OCI-LY7 (cell line): ENCODE data around the gene KIAA0040. TPM values are rescaled to one million over a fixed set of nuclear protein-coding genes. Genes with fewer than 3 reads are reported as not detected.

Source experiments
- BruUV-seq: library from RNA; stranded (reverse); fragments of 400-500 nt; replicated peaks from 2 replicates; lab custom pipeline; 2021; lab: Mats Ljungman, UMichigan
- CTCF ChIA-PET: fragments of 300-600 bp; sonication (Branson Sonifier 250); formaldehyde crosslinking; loops from one replicate; lab custom pipeline; 2022; ENCODE audit warnings: antibody characterized with exemption; ENCODE audit not compliant: unreplicated experiment; lab: Charles Lee
- POLR2A ChIA-PET: fragments of 300-600 bp; sonication (Branson Sonifier 250); formaldehyde crosslinking; loops from one replicate; lab custom pipeline; 2022; ENCODE audit warnings: antibody characterized with exemption; lab: Charles Lee
- DNase-seq: peaks from one replicate; pipeline ENCODE4 v3.0.0-alpha.2; 2015; ENCODE audit warnings: low spot score
- H2AFZ ChIP-seq: fragments of 200-600 bp; sonication (generic), shearing (Covaris generic); 2 replicates; pipeline ENCODE4 v1.6.1; 2014; ENCODE audit warnings: mild to moderate bottlenecking, antibody characterized with exemption, low read length, moderate library complexity
- H3K27ac ChIP-seq: fragments of 200-600 bp; sonication (generic); 2 replicates; pipeline ENCODE4 v1.5.1; 2014; ENCODE audit warnings: mixed run types, low read depth, mild to moderate bottlenecking, moderate library complexity, low read length, inconsistent platforms; ENCODE audit not compliant: poor library complexity, severe bottlenecking
- H3K36me3 ChIP-seq: fragments of 200-600 bp; sonication (generic); 2 replicates; pipeline ENCODE4 v1.6.1; 2014; ENCODE audit warnings: mild to moderate bottlenecking, antibody characterized with exemption, low read length, moderate library complexity, mixed read lengths; ENCODE audit not compliant: insufficient read depth
- H3K4me1 ChIP-seq: fragments of 200-600 bp; sonication (generic); 2 replicates; pipeline ENCODE4 v1.5.1; 2014; ENCODE audit warnings: mild to moderate bottlenecking, low read length; ENCODE audit not compliant: insufficient read depth, poor library complexity, severe bottlenecking
- H3K4me2 ChIP-seq: fragments of 200-600 bp; sonication (generic); 2 replicates; pipeline ENCODE4 v1.6.1; 2014; ENCODE audit warnings: mild to moderate bottlenecking, low read length
- H3K4me3 ChIP-seq: fragments of 200-600 bp; sonication (generic); 2 replicates; pipeline ENCODE4 v1.5.1; 2014; ENCODE audit warnings: mild to moderate bottlenecking, low read depth, low read length; ENCODE audit not compliant: poor library complexity, severe bottlenecking
- H3K79me2 ChIP-seq: fragments of 200-600 bp; sonication (generic); 2 replicates; pipeline ENCODE4 v1.6.1; 2016; ENCODE audit warnings: low read depth, mild to moderate bottlenecking, low read length, moderate library complexity, mixed read lengths; ENCODE audit not compliant: insufficient read depth
- H3K9me2 ChIP-seq: fragments of 200-600 bp; sonication (generic); 2 replicates; pipeline ENCODE4 v1.6.1; 2016; ENCODE audit warnings: mild to moderate bottlenecking, low read length, mixed read lengths; ENCODE audit not compliant: insufficient read depth
- H3K9me3 ChIP-seq: fragments of 200-600 bp; sonication (generic); 2 replicates; pipeline ENCODE4 v1.6.1; 2014; ENCODE audit warnings: mild to moderate bottlenecking, mixed run types, low read length, mixed read lengths
- H4K20me1 ChIP-seq: fragments of 200-600 bp; sonication (generic); 2 replicates; pipeline ENCODE4 v1.6.1; 2014; ENCODE audit warnings: mild to moderate bottlenecking, antibody characterized with exemption, low read length, moderate library complexity, mixed read lengths; ENCODE audit not compliant: insufficient read depth
- CTCF ChIP-seq: fragments of 200-600 bp; sonication (generic); conservative IDR thresholded peaks from 2 replicates; pipeline ENCODE4 v1.5.1; 2014; ENCODE audit warnings: mild to moderate bottlenecking, antibody characterized with exemption, low read length, moderate library complexity, mixed read lengths
- EZH2phosphoT487 ChIP-seq: fragments of 200-600 bp; sonication (generic); IDR thresholded peaks from 2 replicates; pipeline ENCODE4 v1.6.1; 2018; ENCODE audit warnings: low read depth, borderline replicate concordance, mild to moderate bottlenecking, mixed run types, antibody characterized with exemption, low read length, moderate library complexity, mixed read lengths
- intact Hi-C: fragments of 100-400 bp; cut with micrococcal nuclease; formaldehyde crosslinking; loops from one replicate; pipeline ENCODE4 v1.10.0; 2022; ENCODE audit not compliant: unreplicated experiment
- total RNA-seq, 2 experiments: library from RNA; depleted of rRNA in 1 of 2; stranded (reverse); fragments of >200 nt in 1 of 2; shearing (Covaris generic) in 1 of 2; gene quantifications; 2 replicates each; pipeline ENCODE4 v1.2.3, GENCODE V29; 2014 to 2022

KIAA0040 gene
- total RNA-seq, 2 experiments from 2014 or later = 50.2 to 54.7 TPM

- H3K4me1 ChIP-seq = peaks cover 29% of the 10 kb centered on the region
- POLR2A ChIA-PET = interaction anchor here (0.6 to 1.5 kb wide), 5 partner anchors 19 to 170 kb away, joined by 3 to 4 read pairs (median 3); no protein-coding TSS in a partner anchor
Measured at GRCh38 chr1:175152006-175152652, 40.4 kb downstream of the KIAA0040 start.

GRCh38 chr1:175150596-175151319, 41.8 kb downstream of the KIAA0040 start:
- no TSS peak for BruUV-seq
- H3K36me3 ChIP-seq = no peaks in the 10 kb centered on the region
- no peak overlapping the region for H3K4me2 ChIP-seq
- H3K27ac ChIP-seq = no peak overlapping the region
- H3K9me3 ChIP-seq = no peaks in the 10 kb centered on the region
- H3K4me1 ChIP-seq = peaks cover 16% of the 10 kb centered on the region
- no peak overlapping the region for H2AFZ ChIP-seq
- ChIA-PET CTCF (interaction anchor here (0.5 to 2.3 kb wide), 4 partner anchors 41 to 223 kb away, joined by 3 to 9 read pairs (median 3); no protein-coding TSS in a partner anchor), POLR2A (interaction anchor here (0.8 to 1.5 kb wide), 2 partner anchors 37 to 168 kb away, joined by 3 to 4 read pairs; no protein-coding TSS in a partner anchor)
- no peak overlapping the region for H3K4me3 ChIP-seq
- intact Hi-C loops = loop anchor here (10.0 kb wide), 1 partner anchor 594 kb away; the partner anchor contains the start of gene TNR
- no peaks in the 10 kb centered on the region for H3K79me2 ChIP-seq
- no peak for DNase-seq
- no peaks in the 10 kb centered on the region for H3K9me2 ChIP-seq
- TF ChIP-seq CTCF (no peak), EZH2phosphoT487 (no peak)
- no peaks in the 10 kb centered on the region for H4K20me1 ChIP-seq

More at GRCh38 chr1:175152006-175152652, 40.4 kb downstream of the KIAA0040 start:
- CTCF ChIA-PET = interaction anchor here (0.7 to 2.3 kb wide), 8 partner anchors 9 to 222 kb away, joined by 3 to 9 read pairs (median 6); no protein-coding TSS in a partner anchor
- Histone ChIP-seq H3K79me2 (no peaks in the 10 kb centered on the region), H3K9me3 (no peaks in the 10 kb centered on the region), H3K4me3 (no peak overlapping the region), H3K4me2 (no peak overlapping the region), H3K27ac (no peak overlapping the region), H4K20me1 (no peaks in the 10 kb centered on the region), H2AFZ (no peak overlapping the region), H3K36me3 (no peaks in the 10 kb centered on the region), H3K9me2 (no peaks in the 10 kb centered on the region)
- TF ChIP-seq CTCF (peak; percentile 96), EZH2phosphoT487 (no peak)
- DNase-seq = peak; percentile 70
- intact Hi-C loops = loop anchor here (1.0 to 10.0 kb wide), 3 partner anchors 221 to 593 kb away; partner anchors contain the start of gene TNR
- BruUV-seq = no TSS peak
